ENCODE measurements around the gene KRTAP4-9. TPM values are rescaled to one million over a fixed set of nuclear protein-coding genes. Genes with fewer than 3 reads are reported as not detected.
A peak's percentile ranks its signal among the peaks of the same experiment; 100 is the strongest.

Gene KRTAP4-9
- total and polyA plus RNA-seq, 2 of the 13 experiments (the other 11 are each of a cell fraction or from before 2014, with no cell fraction given), result not detected

- Histone ChIP-seq H3K79me2 (ENCODE audit: insufficient read depth, low read length) (no peaks in the 10 kb centered on the region), H3K27ac (ENCODE audit: extremely low read length, insufficient read depth, low read length) (no peak overlapping the region), H3K4me1 (ENCODE audit: insufficient read depth, low read length) (no peaks in the 10 kb centered on the region), H3K36me3 (replicated peaks in 1 of 2; ENCODE audit: control insufficient read depth in 1 of 2, insufficient read depth in 2 of 2, low read length in 2 of 2) (no peaks in the 10 kb centered on the region), H2AFZ (ENCODE audit: low read length) (no peak overlapping the region), H3K9me3 (ENCODE audit: low read length) (peaks cover 40% of the 10 kb centered on the region), H4K20me1 (ENCODE audit: insufficient read depth, low read length) (no peaks in the 10 kb centered on the region), H3K27me3 (ENCODE audit: control insufficient read depth in 1 of 2, insufficient read depth in 2 of 2, low read length in 2 of 2) (no peaks in the 10 kb centered on the region), H3K4me2 (ENCODE audit: low read depth, low read length) (no peak overlapping the region), H3K9ac (ENCODE audit: insufficient read depth, low read depth, low read length) (no peak overlapping the region), H3K4me3 (replicated peaks in 1 of 3; ENCODE audit: insufficient read depth in 1 of 3, low read depth in 2 of 3, low read length in 3 of 3) (no peak overlapping the region)
- DNase-seq (ENCODE audit: low spot score), result no peak
- intact Hi-C loops (cut with micrococcal nuclease; ENCODE audit: unreplicated experiment) (no loop called here), in situ Hi-C loops (cut with HindIII; ENCODE audit: extremely low pct_ligation_motif_present, low pct_unique_long_range_greater_than_20kb) (no loop called here)
- TF ChIP-seq U2AF2 (IDR thresholded peaks at IDR 0.05; ENCODE audit: low read depth, low read length) (peak; percentile 81; the same call in 1 of the 2 replicates), HNRNPK (IDR thresholded peaks at IDR 0.05; ENCODE audit: low read depth, low read length, poor library complexity, severe bottlenecking) (peak; percentile 20), RORA (CRISPR knock-in tag; IDR thresholded peaks at IDR 0.05) (no peak)
- ATAC-seq, result no peak
- POLR2A ChIA-PET, result no interaction called here
- BruUV-seq (replicated peaks), result no TSS peak
- CTCF ChIA-PET (ENCODE audit: low intra/inter-chr PET ratio, low total read pairs), result no interaction called here
- FAIRE-seq, result no peak
- 5% methylated on average over 1 of the region's 1 CpG for WGBS (ENCODE audit: low lambda C conversion rate)
Measured at GRCh38 chr17:41144846-41145245, 39.7 kb downstream of the KRTAP4-9 start.

- no TSS peak for BruUV-seq (replicated peaks)
- intact Hi-C loops (cut with micrococcal nuclease; ENCODE audit: unreplicated experiment), result no loop called here
Measured at GRCh38 chr17:41145261-41145660, 40.1 kb downstream of the KRTAP4-9 start.

More at GRCh38 chr17:41145261-41145660, 40.1 kb downstream of the KRTAP4-9 start:
- CTCF ChIA-PET (ENCODE audit: low intra/inter-chr PET ratio, low total read pairs), result no interaction called here
- Histone ChIP-seq H3K36me3 (replicated peaks in 1 of 2; ENCODE audit: control insufficient read depth in 1 of 2, insufficient read depth in 2 of 2, low read length in 2 of 2) (no peaks in the 10 kb centered on the region), H3K27me3 (ENCODE audit: control insufficient read depth in 1 of 2, insufficient read depth in 2 of 2, low read length in 2 of 2) (no peaks in the 10 kb centered on the region), H3K9ac (ENCODE audit: insufficient read depth, low read depth, low read length) (no peak overlapping the region), H3K9me3 (ENCODE audit: low read length) (peaks cover 36% of the 10 kb centered on the region), H3K4me2 (ENCODE audit: low read depth, low read length) (no peak overlapping the region), H2AFZ (ENCODE audit: low read length) (no peak overlapping the region), H3K4me3 (replicated peaks in 1 of 3; ENCODE audit: insufficient read depth in 1 of 3, low read depth in 2 of 3, low read length in 3 of 3) (no peak overlapping the region), H3K27ac (ENCODE audit: extremely low read length, insufficient read depth, low read length) (no peak overlapping the region), H3K79me2 (ENCODE audit: insufficient read depth, low read length) (no peaks in the 10 kb centered on the region), H4K20me1 (ENCODE audit: insufficient read depth, low read length) (no peaks in the 10 kb centered on the region), H3K4me1 (ENCODE audit: insufficient read depth, low read length) (no peaks in the 10 kb centered on the region)
- ATAC-seq (no peak), DNase-seq (ENCODE audit: low spot score) (no peak), FAIRE-seq (no peak)
- in situ Hi-C loops (cut with HindIII; ENCODE audit: extremely low pct_ligation_motif_present, low pct_unique_long_range_greater_than_20kb), result no loop called here
- POLR2A ChIA-PET, result no interaction called here
- 0% methylated on average over 2 of the region's 2 CpGs for WGBS (ENCODE audit: low lambda C conversion rate)
- TF ChIP-seq SP4 (CRISPR knock-in tag; IDR thresholded peaks at IDR 0.05), result no peak
- peak; percentile 40; the same call in 1 of the 2 replicates for TF ChIP-seq U2AF2 (IDR thresholded peaks at IDR 0.05; ENCODE audit: low read depth, low read length)

Data from HepG2 (cell line).